SU-DHL-6 (cell line): ENCODE measurements around the gene TMEM14A.

ENCODE experiments used
- EZH2phosphoT487 ChIP-seq: fragments of 200-600 bp; sonication (generic), shearing (Covaris generic); conservative IDR thresholded peaks from 2 replicates; pipeline ENCODE4 v1.6.1; 2018; ENCODE audit warnings: mild to moderate bottlenecking, antibody characterized with exemption, low read length, moderate library complexity, mixed read lengths
- TF ChIP-seq, protein P1 (sequence below): fragments of 200-600 bp; sonication (generic); IDR thresholded peaks from one replicate; pipeline ENCODE4 v1.5.1; 2017; ENCODE audit warnings: antibody characterized with exemption, mild to moderate bottlenecking, low read length, moderate library complexity; ENCODE audit not compliant: insufficient read depth, poor library complexity, severe bottlenecking

DNA sequence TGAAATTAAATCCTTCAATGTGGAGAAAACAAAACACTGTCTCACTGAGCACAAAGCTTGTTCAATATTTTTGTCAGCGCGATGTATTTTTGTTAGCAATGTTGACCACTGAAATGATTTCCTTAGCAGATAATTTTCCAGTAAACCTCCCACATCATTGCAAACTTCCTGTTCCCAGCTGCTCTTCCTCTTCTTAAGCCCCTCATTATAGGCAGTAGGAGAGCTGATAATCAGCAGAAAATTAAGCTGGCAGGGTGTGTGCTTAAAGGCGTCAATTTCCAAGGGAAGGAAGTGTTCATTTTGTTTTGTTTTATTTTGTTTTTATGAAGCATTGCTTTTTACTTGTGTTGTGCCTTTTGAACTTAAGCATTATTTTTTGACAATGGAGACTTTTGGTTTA lies 29.1 kb upstream of the TMEM14A start:
- TF ChIP-seq, protein P1, sequence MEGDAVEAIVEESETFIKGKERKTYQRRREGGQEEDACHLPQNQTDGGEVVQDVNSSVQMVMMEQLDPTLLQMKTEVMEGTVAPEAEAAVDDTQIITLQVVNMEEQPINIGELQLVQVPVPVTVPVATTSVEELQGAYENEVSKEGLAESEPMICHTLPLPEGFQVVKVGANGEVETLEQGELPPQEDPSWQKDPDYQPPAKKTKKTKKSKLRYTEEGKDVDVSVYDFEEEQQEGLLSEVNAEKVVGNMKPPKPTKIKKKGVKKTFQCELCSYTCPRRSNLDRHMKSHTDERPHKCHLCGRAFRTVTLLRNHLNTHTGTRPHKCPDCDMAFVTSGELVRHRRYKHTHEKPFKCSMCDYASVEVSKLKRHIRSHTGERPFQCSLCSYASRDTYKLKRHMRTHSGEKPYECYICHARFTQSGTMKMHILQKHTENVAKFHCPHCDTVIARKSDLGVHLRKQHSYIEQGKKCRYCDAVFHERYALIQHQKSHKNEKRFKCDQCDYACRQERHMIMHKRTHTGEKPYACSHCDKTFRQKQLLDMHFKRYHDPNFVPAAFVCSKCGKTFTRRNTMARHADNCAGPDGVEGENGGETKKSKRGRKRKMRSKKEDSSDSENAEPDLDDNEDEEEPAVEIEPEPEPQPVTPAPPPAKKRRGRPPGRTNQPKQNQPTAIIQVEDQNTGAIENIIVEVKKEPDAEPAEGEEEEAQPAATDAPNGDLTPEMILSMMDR: no peak
- TF ChIP-seq EZH2phosphoT487: no peak
